H1 (cell line): ENCODE results near the gene MTAP. TPM values are rescaled to one million over a fixed set of nuclear protein-coding genes. Genes with fewer than 3 reads are reported as not detected.

Experiments used
- CTCF ChIA-PET: fragments of 300-600 bp; sonication (Branson Sonifier 250); formaldehyde crosslinking; loops from one replicate; lab custom pipeline; 2021; ENCODE audit not compliant: partially characterized antibody; lab: Charles Lee
- POLR2A ChIA-PET: fragments of 300-600 bp; sonication (Branson Sonifier 250); formaldehyde crosslinking; loops from one replicate; lab custom pipeline; 2021; ENCODE audit warnings: inconsistent platforms; ENCODE audit not compliant: partially characterized antibody; lab: Charles Lee
- DNase-seq, 2 experiments: peaks; one replicate each; pipeline versions ENCODE4 v3.0.0 to v3.0.0-alpha.2; 2010 to 2022; ENCODE audit warnings: low spot score in 2 of 2, low read depth in 1 of 2, mixed read lengths in 1 of 2
- FAIRE-seq: peaks from 2 replicates; lab custom pipeline; 2011; peaks lifted over from hg19 to GRCh38; lab: Jason Lieb, UNC
- H2AFZ ChIP-seq: 2 replicates; pipeline ENCODE4 v1.8.1; 2012; ENCODE audit warnings: low read length, inconsistent platforms
- H2AK5ac ChIP-seq: 2 replicates; pipeline ENCODE4 v1.6.1; 2013; ENCODE audit warnings: low read depth, low read length
- H2BK120ac ChIP-seq: replicated peaks from 2 replicates; pipeline ENCODE3; 2013; ENCODE audit warnings: low read depth, low read length, inconsistent platforms
- H2BK12ac ChIP-seq: 2 replicates; pipeline ENCODE4 v1.6.1; 2013; ENCODE audit warnings: low read depth, low read length
- H2BK15ac ChIP-seq: 2 replicates; pipeline ENCODE4 v1.6.1; 2013; ENCODE audit warnings: low read length
- H2BK20ac ChIP-seq: 2 replicates; pipeline ENCODE4 v1.6.1; 2013; ENCODE audit warnings: low read length
- H2BK5ac ChIP-seq: 2 replicates; pipeline ENCODE4 v1.6.1; 2013; ENCODE audit warnings: low read depth, low read length
- H3K14ac ChIP-seq: 2 replicates; pipeline ENCODE4 v1.6.1; 2013; ENCODE audit warnings: inconsistent platforms; ENCODE audit not compliant: insufficient read length
- H3K18ac ChIP-seq: 2 replicates; pipeline ENCODE4 v1.6.1; 2013; ENCODE audit warnings: low read length; ENCODE audit errors: extremely low read depth
- H3K23ac ChIP-seq: 2 replicates; pipeline ENCODE4 v1.6.1; 2013; ENCODE audit warnings: inconsistent platforms; ENCODE audit not compliant: insufficient read length
- H3K23me2 ChIP-seq: 2 replicates; pipeline ENCODE4 v1.6.1; 2013; ENCODE audit warnings: low read depth, low read length
- H3K27ac ChIP-seq: 2 replicates; pipeline ENCODE4 v1.6.1; 2011; ENCODE audit warnings: low read depth, low read length, inconsistent platforms
- H3K27me3 ChIP-seq, 4 experiments: replicated peaks in 1 of 4; 1 replicate in 1 of 4; 2 replicates in 3 of 4; pipeline versions ENCODE4 v1.6.1 to v1.8.1; 2011 to 2013; ENCODE audit warnings: low read length in 3 of 4, mild to moderate bottlenecking in 3 of 4, inconsistent platforms in 2 of 4, mixed read lengths in 2 of 4, moderate library complexity in 1 of 4; ENCODE audit not compliant: control insufficient read depth in 3 of 4, insufficient read depth in 3 of 4; ENCODE audit errors: extremely low read depth in 1 of 4
- H3K36me3 ChIP-seq, 4 experiments: 2 replicates each; pipeline versions ENCODE4 v1.6.1 to v1.8.1; 2011 to 2013; ENCODE audit warnings: mild to moderate bottlenecking in 4 of 4, low read length in 3 of 4, moderate library complexity in 2 of 4, control low read depth in 1 of 4, inconsistent platforms in 1 of 4; ENCODE audit not compliant: insufficient read depth in 4 of 4, control insufficient read depth in 2 of 4
- H3K4ac ChIP-seq: replicated peaks from 2 replicates; pipeline ENCODE3; 2013; ENCODE audit warnings: low read length, low read depth, mixed read lengths, inconsistent platforms; ENCODE audit not compliant: insufficient read length
- H3K4me1 ChIP-seq, 4 experiments: replicated peaks in 1 of 4; 1 replicate in 1 of 4; 2 replicates in 3 of 4; pipeline versions ENCODE4 v1.6.1 to v1.8.1; 2011 to 2013; ENCODE audit warnings: low read length in 3 of 4, inconsistent platforms in 2 of 4, mixed read lengths in 1 of 4; ENCODE audit not compliant: insufficient read depth in 4 of 4, control insufficient read depth in 3 of 4
- H3K4me2 ChIP-seq, 2 experiments: 2 replicates each; pipeline versions ENCODE4 v1.6.1 to v1.8.1; 2011 to 2013; ENCODE audit warnings: low read depth in 2 of 2, low read length in 2 of 2, control low read depth in 1 of 2, inconsistent platforms in 1 of 2, mild to moderate bottlenecking in 1 of 2; ENCODE audit not compliant: insufficient read depth in 1 of 2
- H3K4me3 ChIP-seq, 4 experiments: fragments of 200-600, 300-600 bp in 1 of 4; sonication (generic), shearing (Covaris generic), sonication (Bioruptor Twin) in 1 of 4; 2 replicates each; pipeline versions ENCODE4 v1.5.1 to v1.8.1; 2011 to 2016; ENCODE audit warnings: low read length in 4 of 4, low read depth in 3 of 4, control low read depth in 2 of 4, inconsistent platforms in 2 of 4, mild to moderate bottlenecking in 2 of 4, mixed read lengths in 1 of 4, moderate library complexity in 1 of 4; ENCODE audit not compliant: insufficient read depth in 2 of 4; ENCODE audit errors: extremely low read depth in 1 of 4
- H3K56ac ChIP-seq: replicated peaks from 2 replicates; pipeline ENCODE3; 2013; ENCODE audit warnings: low read depth, mild to moderate bottlenecking, mixed read lengths, low read length, inconsistent platforms; ENCODE audit not compliant: insufficient read length
- H3K79me1 ChIP-seq: 2 replicates; pipeline ENCODE4 v1.6.1; 2013; ENCODE audit warnings: low read depth, low read length, control low read depth
- H3K79me2 ChIP-seq, 2 experiments: 2 replicates each; pipeline versions ENCODE4 v1.6.1 to v1.8.1; 2012 to 2013; ENCODE audit warnings: low read length in 2 of 2, mild to moderate bottlenecking in 2 of 2, inconsistent platforms in 1 of 2; ENCODE audit not compliant: insufficient read depth in 2 of 2, control insufficient read depth in 1 of 2
- H3K9ac ChIP-seq, 4 experiments: replicated peaks in 1 of 4; 1 replicate in 1 of 4; 2 replicates in 3 of 4; pipeline versions ENCODE4 v1.6.1 to v1.8.1; 2011 to 2013; ENCODE audit warnings: low read depth in 3 of 4, low read length in 3 of 4, control low read depth in 2 of 4, mild to moderate bottlenecking in 2 of 4, moderate library complexity in 2 of 4, inconsistent platforms in 1 of 4; ENCODE audit errors: extremely low read depth in 1 of 4
- H3K9me3 ChIP-seq, 2 experiments: 2 replicates each; pipeline versions ENCODE4 v1.6.1 to v1.8.1; 2012 to 2013; ENCODE audit warnings: mild to moderate bottlenecking in 2 of 2, moderate library complexity in 2 of 2, control low read depth in 1 of 2, inconsistent platforms in 1 of 2, low read depth in 1 of 2, low read length in 1 of 2, mixed read lengths in 1 of 2; ENCODE audit not compliant: insufficient read depth in 2 of 2
- H4K20me1 ChIP-seq, 2 experiments: replicated peaks in 1 of 2; 2 replicates each; pipeline versions ENCODE3 to v1.8.1; 2011 to 2013; ENCODE audit warnings: inconsistent platforms in 2 of 2, low read length in 2 of 2, mild to moderate bottlenecking in 1 of 2; ENCODE audit not compliant: insufficient read depth in 2 of 2, control insufficient read depth in 1 of 2
- H4K5ac ChIP-seq: 2 replicates; pipeline ENCODE4 v1.6.1; 2013; ENCODE audit warnings: low read length, low read depth, mixed read lengths, inconsistent platforms; ENCODE audit not compliant: insufficient read length
- H4K8ac ChIP-seq: 2 replicates; pipeline ENCODE4 v1.8.0; 2013; ENCODE audit warnings: mild to moderate bottlenecking, moderate library complexity, low read length, inconsistent platforms; ENCODE audit not compliant: insufficient read depth; ENCODE audit errors: extremely low read depth
- H4K91ac ChIP-seq: replicated peaks from 2 replicates; pipeline ENCODE3; 2013; ENCODE audit warnings: low read length, mixed read lengths, inconsistent platforms; ENCODE audit not compliant: insufficient read length
- CBX8 ChIP-seq: fragments of 300-800, 300-1000 bp; sonication (generic); IDR thresholded peaks from 2 replicates; pipeline ENCODE4 v1.7.1; 2016; ENCODE audit warnings: low read depth, low read length, borderline replicate concordance
- CEBPB ChIP-seq: IDR thresholded peaks from 2 replicates; pipeline ENCODE4 v1.6.1; 2012; ENCODE audit warnings: low read depth, low read length
- FOSL1 ChIP-seq: IDR thresholded peaks from 2 replicates; pipeline ENCODE4 v1.6.1; 2011; ENCODE audit warnings: mild to moderate bottlenecking, low read depth, low read length, moderate library complexity; ENCODE audit not compliant: insufficient read depth
- POU5F1 ChIP-seq: IDR thresholded peaks from 2 replicates; pipeline ENCODE4 v1.6.1; 2011; ENCODE audit warnings: low read depth, mild to moderate bottlenecking, low read length, moderate library complexity
- RAD21 ChIP-seq, 2 experiments: IDR thresholded peaks in 1 of 2; conservative IDR thresholded peaks in 1 of 2; 2 replicates each; pipeline ENCODE4 v1.6.1; 2011; ENCODE audit warnings: low read depth in 2 of 2, low read length in 2 of 2, improper control_type of control experiment in 1 of 2, inconsistent platforms in 1 of 2, mild to moderate bottlenecking in 1 of 2, moderate library complexity in 1 of 2
- SP4 ChIP-seq: IDR thresholded peaks from 2 replicates; pipeline ENCODE4 v1.6.1; 2012; ENCODE audit warnings: low read length, inconsistent platforms
- SRF ChIP-seq: IDR thresholded peaks from 2 replicates; pipeline ENCODE4 v1.6.1; 2011; ENCODE audit warnings: mild to moderate bottlenecking, low read depth, low read length, moderate library complexity
- SUZ12 ChIP-seq: fragments of 200-600 bp; sonication (generic); IDR thresholded peaks from 2 replicates; pipeline ENCODE4 v1.6.1; 2012; ENCODE audit warnings: mild to moderate bottlenecking, inconsistent platforms, low read length, moderate library complexity, mixed read lengths
- TCF12 ChIP-seq: IDR thresholded peaks from 2 replicates; pipeline ENCODE4 v1.6.1; 2011; ENCODE audit warnings: low read depth, mild to moderate bottlenecking, low read length
- WGBS, 2 experiments: shearing (Covaris generic) in 1 of 2; methylation state at CpG; one replicate each; pipeline versions ENCODE4 v1.1.6 to v1.1.7; 2013 to 2015; ENCODE audit warnings: low lambda C conversion rate in 2 of 2, mixed read lengths in 2 of 2, inconsistent platforms in 1 of 2, low coverage in 1 of 2, missing lambda C conversion rate in 1 of 2; ENCODE audit not compliant: insufficient replicate concordance in 2 of 2, insufficient coverage in 1 of 2, insufficient read length in 1 of 2; ENCODE audit errors: extremely low coverage in 1 of 2, missing lambda C conversion rate in 1 of 2; 5-methylcytosine and 5-hydroxymethylcytosine counted together
- polyA plus RNA-seq, 7 experiments: library from polyadenylated mRNA; depleted of rRNA in 3 of 7; stranded (reverse) in 5 of 7; unstranded in 2 of 7; fragments of >200 nt in 5 of 7; fragments of 200-250 nt in 2 of 7; gene quantifications; 1 replicate in 5 of 7; 2 replicates in 1 of 7; 4 replicates in 1 of 7; pipeline versions ENCODE4 v1.2.1 to v1.2.3, GENCODE V29; 2011 to 2013; ENCODE audit warnings: missing spikeins in 2 of 7, mixed read lengths in 2 of 7
- total RNA-seq: library from RNA; stranded (reverse); fragmentation: NEBNext Ultra II Directional; extraction: Animal tissue kit (Norgen Biotek cat#: 25700); gene quantifications from 2 replicates; pipeline ENCODE4 v1.2.1, GENCODE V29; 2021

MTAP gene
- total and polyA plus RNA-seq, 2 of the 8 experiments (the other 6 are each of a cell fraction or from before 2014, with no cell fraction given): 16.4 to 100 TPM

DNA sequence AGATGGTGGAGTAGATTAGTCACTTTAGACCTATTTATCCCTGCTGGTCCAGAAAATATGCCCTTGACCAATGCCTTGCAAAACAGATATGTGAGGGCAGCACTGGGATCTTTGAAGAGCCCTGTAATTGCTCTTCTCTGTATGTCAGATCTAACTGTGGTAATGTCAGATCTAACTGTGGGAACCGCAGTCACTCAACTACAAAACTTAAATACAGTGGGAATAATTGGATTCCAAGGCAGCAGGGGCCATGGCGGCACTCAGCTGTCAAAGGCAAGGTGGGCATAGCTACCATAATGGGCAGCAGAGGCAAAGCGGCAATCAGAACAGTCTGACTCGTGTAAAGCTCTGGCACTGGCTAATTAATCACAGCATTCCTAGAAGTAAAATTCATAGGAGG is 46.2 kb downstream of the MTAP start:
- H2BK5ac ChIP-seq: no peak overlapping the region
- H3K4me3 ChIP-seq: no peak overlapping the region
- ChIA-PET CTCF (interaction anchor here (1.1 to 1.3 kb wide), 2 partner anchors 9 to 36 kb away, joined by 3 to 4 read pairs; no protein-coding TSS in a partner anchor), POLR2A (interaction anchor here (0.7 kb wide), 1 partner anchor 17 kb away, joined by 3 read pairs; no protein-coding TSS in a partner anchor)
- H3K27ac ChIP-seq: no peak overlapping the region
- no peak overlapping the region for H2BK12ac ChIP-seq
- H2AFZ ChIP-seq: no peak overlapping the region
- DNase-seq (no peak), FAIRE-seq (no peak)
- WGBS, 2 experiments: 99% methylated on average over 4 of the region's 4 CpGs; no CpG with 5 or more reads in 1 of the 2 experiments
- H3K36me3 ChIP-seq: peaks cover 0 to 48% (median 22%) of the 10 kb centered on the region in 4 experiments; a peak in 7 of 8 replicates
- no peak overlapping the region for H3K23ac ChIP-seq
- peaks cover 0 to 13% of the 10 kb centered on the region in 2 experiments; a peak in 2 of 4 replicates for H3K9me3 ChIP-seq
- no peak overlapping the region for H4K8ac ChIP-seq
- no peak overlapping the region for H2BK120ac ChIP-seq
- H3K79me1 ChIP-seq: peaks cover 2% of the 10 kb centered on the region; the same call in 1 of the 2 replicates
- H3K4me1 ChIP-seq: no peaks in the 10 kb centered on the region
- no peaks in the 10 kb centered on the region for H4K20me1 ChIP-seq
- H4K91ac ChIP-seq: no peak overlapping the region
- H3K4me2 ChIP-seq: no peak overlapping the region
- no peak overlapping the region for H3K9ac ChIP-seq
- H2BK20ac ChIP-seq: no peak overlapping the region
- no peak overlapping the region for H3K18ac ChIP-seq
- no peaks in the 10 kb centered on the region for H3K79me2 ChIP-seq
- no peaks in the 10 kb centered on the region for H3K27me3 ChIP-seq
- H3K56ac ChIP-seq: no peak overlapping the region
- no peak overlapping the region for H2BK15ac ChIP-seq
- no peak overlapping the region for H3K14ac ChIP-seq
- H3K23me2 ChIP-seq: no peaks in the 10 kb centered on the region
- TF ChIP-seq SP4 (no peak), FOSL1 (no peak), POU5F1 (no peak), SRF (no peak), CBX8 (no peak), RAD21 (IDR thresholded peaks at IDR 0.05 in 1 of 2, conservative IDR thresholded peaks at IDR 0.05 in 1 of 2; ENCODE audit: low read depth in 2 of 2, low read length in 2 of 2) (no peak), CEBPB (no peak), TCF12 (no peak), SUZ12 (no peak)
- no peak overlapping the region for H4K5ac ChIP-seq
- no peak overlapping the region for H3K4ac ChIP-seq
- H2AK5ac ChIP-seq: no peak overlapping the region
